Measurements from ENCODE around the gene CUBN. TPM values are rescaled to one million over a fixed set of nuclear protein-coding genes. Genes with fewer than 3 reads are reported as not detected.

CUBN gene
- total RNA-seq, 2 donors from 2014 or later, result 1.1 to 2.3 TPM

DNA sequence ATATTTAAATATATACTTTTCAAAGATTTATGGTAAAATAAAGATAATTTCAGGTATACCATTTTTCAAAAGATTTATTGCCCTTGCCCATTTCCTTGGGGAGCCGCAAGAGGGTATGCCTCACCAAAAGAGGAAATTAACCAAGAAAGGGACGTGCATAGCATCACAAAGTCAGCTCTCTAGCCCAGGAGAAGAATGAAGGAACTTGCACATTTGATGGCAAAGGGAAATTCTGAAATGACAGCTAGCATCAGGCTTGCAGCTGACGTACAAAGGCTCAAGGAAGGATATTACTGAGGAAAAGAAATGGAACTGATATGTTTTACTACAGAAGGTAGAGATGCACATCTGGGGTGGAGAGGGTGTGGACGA lies 218.8 kb downstream of the CUBN start:
- intact Hi-C loops (cut with DNase I), result no loop called here
- DNase-seq (ENCODE audit: low spot score), result no peak

DNA sequence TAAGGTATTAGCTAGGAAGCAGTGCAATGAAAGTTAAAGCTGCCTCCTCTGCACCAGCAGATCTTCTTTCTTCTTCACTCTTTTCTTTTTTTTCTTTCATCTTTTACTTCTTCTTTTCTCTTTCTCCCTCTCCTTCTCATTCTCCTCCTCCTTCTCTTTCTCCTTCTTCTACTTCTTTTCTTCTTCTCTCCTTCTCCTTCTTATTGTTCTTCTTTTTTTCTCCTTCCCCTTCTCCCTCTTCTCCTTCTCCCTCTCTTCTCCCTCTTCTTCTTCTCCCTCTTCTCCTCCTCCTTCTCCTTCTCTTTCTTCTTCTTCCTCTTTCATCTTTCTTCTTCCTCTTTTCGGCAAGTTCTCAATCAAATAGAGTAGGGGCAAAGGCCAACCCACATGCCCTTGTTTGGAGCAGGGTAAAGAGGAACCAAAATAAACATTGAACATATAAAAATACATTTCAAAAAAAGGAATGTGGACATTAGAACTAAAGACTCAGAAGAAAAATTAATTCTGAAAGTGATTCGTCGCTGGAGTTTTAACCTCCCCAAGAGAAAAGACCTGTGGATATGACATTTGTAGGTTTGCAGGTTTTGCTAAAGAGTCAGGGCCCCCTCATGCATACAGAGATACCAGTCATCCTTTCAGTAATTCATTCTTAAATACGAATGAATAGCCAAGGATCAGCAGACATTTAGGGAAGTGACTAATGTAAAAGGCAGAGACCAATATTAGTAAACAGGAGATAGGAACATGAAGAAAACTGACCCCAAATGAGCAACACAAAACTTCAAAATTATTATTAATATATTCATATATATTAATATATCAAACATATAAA lies 219.4 kb downstream of the CUBN start:
- intact Hi-C loops (cut with DNase I), result no loop called here
- no peak for DNase-seq (ENCODE audit: low spot score)

DNA sequence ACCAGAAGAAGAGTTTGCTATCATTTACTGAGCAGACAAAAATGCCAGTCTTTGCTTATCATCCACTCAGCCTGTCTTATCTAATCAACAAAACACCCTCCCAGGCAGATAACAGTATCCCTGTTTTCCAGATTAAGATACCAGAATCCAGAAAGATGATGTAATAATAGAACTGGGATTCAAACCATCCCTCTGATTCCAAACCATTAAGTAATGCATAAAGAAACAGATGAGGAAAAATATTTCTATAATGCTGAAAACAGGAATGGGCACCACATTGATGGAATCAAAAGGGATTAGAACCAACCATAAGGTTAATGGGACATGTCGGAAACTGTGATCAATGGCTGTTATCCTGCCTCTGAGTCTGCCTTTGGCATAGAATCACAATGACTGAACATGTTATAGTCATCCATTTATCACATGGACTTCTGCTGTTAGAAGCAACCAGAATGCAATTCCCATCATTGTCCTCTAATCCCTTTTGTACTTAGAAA lies 220.3 kb downstream of the CUBN start:
- no peak for DNase-seq (ENCODE audit: low spot score)
- intact Hi-C loops (cut with DNase I), result no loop called here

DNA sequence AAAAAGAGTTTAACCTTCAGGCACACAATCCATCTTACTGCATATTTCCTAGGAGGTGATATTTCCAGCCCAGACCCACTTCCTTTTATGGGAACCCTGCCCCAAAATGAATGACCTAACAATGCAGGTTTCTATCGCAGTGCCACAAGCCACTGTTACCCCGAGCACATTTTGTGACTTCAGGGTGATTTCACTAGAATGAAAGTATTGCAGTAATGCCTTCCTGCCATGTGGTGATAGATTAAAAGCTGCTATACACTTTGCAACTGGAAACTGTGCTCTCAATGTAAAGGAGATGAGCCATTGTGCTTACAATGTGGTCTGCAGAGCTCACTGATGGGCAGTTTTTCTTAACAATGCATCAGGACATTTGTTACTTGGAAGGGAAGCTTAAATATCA lies 221.9 kb downstream of the CUBN start:
- intact Hi-C loops (cut with DNase I), result no loop called here
- no peak for DNase-seq (ENCODE audit: low spot score)

DNA sequence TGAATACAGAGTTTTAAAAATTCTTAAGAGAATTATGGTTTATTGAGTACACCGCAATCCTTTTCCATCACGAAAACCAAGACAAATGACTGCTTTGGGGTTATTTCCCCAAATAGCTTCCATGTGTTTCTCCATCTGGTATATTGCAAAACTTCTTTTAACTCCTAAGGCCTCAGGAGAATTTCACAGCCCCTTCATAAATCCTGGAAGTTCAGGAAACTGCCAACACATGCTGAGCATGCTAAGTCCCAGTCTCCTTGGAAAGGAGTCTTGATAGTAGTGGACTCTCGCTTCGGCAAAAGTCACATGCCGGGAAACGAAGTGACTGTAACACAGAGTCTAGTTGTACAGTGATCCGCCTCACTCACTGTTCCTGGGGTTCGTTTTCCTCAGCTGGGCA lies 224.3 kb downstream of the CUBN start:
- intact Hi-C loops (cut with DNase I), result no loop called here
- DNase-seq (ENCODE audit: low spot score), result no peak

DNA sequence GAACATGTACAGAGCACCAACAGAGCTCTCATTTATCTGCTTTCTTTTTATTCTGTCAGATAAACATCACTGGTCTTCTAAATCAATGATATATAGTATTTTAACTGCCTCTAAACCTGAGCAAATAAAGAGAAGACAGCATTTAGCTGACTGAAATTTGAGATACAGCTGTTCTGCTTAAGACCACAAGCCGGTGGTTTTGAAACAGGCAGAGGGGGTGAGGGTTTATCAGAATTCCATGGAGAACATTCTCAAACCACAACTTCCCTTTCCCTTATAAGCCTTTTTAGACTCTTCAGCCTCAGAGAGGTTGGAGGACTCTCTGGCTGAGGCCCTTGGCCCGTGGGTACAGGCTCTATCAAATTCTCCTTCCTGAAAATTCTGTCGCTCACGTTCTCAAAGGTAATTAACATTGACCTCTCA lies 225.0 kb downstream of the CUBN start:
- DNase-seq (ENCODE audit: low spot score), result no peak
- intact Hi-C loops (cut with DNase I), result no loop called here

DNA sequence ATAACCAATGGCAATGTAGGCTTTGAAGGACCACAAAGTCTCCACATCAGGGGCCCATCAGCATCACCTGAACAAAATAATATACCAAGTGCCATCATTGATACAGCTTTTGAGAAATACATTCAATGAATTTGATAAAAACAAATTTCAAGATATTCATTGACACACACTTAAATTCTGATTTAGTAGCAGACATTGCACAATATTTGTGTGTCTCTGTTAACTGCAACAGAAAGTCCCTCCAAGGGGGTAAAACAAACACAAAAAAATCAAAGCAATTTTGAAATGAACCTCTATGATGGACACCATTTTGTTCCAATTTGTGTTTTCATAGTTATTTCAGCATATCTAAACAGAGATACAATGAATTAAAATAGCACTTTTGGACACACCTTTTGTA lies 225.6 kb downstream of the CUBN start:
- DNase-seq (ENCODE audit: low spot score), result no peak
- intact Hi-C loops (cut with DNase I), result no loop called here

DNA sequence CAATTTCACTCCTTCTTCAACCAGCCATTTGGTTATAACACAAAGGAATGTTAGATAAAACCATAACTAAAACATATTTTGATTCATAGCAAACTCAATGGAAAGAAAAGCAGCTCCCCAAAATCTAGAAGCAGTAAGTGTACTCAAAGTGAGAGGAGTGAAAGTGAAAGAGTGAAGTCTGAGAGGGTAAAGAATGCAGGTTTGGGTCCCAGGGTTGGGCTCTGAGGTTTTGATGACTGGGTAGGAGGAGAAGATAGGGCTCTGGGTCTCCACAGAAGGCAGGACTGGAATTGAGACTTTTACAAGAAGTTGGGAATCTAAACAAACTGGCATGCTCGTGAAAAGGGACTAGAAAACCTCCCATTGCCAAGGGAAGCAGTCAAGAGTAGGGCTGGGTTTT lies 227.0 kb downstream of the CUBN start:
- intact Hi-C loops (cut with DNase I), result no loop called here
- no peak for DNase-seq (ENCODE audit: low spot score)

DNA sequence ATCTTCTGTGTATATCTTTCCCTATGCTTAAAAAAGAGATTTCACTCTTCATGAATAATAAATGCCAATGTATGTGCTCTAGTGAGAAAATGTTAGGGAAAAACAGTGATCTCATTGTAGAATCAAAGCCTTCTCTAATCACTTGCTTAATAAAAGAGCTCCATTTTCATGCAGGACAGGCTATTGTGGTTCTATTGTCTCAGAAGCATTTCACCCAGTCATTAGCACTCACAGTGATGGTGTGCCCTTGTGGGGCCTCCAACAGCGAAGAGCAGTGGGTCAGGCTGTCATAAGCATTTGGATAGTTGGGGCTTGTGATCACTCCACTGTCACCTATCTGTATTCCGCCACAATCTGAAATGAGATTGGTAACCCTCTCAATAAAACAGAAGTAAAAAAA lies 228.5 kb downstream of the CUBN start:
- intact Hi-C loops (cut with DNase I), result no loop called here
- DNase-seq (ENCODE audit: low spot score), result no peak

DNA sequence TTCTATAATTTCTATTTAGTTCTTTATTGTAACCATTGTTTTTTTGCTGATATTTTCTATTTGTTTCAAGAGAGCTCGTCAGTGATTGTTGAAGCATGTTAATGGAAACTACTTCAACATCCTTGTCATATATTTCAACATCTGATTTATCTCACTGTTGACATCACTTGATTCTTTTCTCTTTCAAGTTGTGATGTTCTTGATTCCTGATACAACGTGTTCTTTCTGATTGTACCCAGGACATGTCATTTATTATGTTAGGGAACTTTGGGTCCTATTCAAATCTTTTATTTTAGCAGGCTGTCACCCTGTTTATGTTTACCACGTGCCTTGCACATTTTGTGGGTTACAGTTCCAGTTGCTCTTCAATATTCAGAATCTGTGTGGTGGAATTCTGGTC lies 232.6 kb downstream of the CUBN start:
- intact Hi-C loops (cut with DNase I), result no loop called here
- DNase-seq (ENCODE audit: low spot score), result no peak

DNA sequence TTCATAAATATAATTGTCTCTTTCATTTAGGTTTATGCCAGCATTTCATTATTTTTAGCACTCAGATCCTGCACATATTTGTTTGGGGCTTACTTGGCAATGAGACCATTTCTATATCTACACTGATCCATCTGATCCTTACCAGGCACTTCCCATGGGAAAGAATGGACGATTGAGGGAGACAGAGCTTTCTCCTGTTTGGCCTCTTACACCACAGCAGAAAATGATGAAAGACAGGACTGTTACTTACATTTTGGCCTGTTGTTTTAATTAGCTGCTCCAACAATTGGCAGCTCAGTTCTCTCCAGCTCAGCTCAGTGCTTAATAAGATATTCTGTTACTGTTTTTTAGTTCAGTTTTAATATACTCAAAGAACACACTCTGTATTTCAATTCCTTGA lies 234.8 kb downstream of the CUBN start:
- intact Hi-C loops (cut with DNase I), result no loop called here
- no peak for DNase-seq (ENCODE audit: low spot score)

DNA sequence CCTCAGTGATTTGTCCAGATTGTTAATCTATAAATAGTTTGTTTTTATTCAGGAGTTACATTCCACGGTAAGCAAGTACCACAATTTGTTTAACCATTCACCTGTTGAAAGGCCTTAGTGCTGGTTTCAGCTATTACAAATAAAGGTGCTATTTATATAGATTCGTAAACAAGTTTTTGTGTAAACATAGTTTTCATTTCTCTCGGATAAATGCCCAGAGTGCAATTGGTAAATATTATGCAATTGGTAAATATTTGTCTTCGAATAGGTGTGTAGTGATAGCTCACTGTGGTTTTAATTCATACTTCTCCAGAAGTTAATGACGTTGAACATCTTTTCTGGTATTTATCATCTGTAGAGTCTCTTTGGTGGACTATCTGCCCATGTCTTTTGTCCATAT lies 235.9 kb downstream of the CUBN start:
- intact Hi-C loops (cut with DNase I), result no loop called here
- DNase-seq (ENCODE audit: low spot score), result no peak

DNA sequence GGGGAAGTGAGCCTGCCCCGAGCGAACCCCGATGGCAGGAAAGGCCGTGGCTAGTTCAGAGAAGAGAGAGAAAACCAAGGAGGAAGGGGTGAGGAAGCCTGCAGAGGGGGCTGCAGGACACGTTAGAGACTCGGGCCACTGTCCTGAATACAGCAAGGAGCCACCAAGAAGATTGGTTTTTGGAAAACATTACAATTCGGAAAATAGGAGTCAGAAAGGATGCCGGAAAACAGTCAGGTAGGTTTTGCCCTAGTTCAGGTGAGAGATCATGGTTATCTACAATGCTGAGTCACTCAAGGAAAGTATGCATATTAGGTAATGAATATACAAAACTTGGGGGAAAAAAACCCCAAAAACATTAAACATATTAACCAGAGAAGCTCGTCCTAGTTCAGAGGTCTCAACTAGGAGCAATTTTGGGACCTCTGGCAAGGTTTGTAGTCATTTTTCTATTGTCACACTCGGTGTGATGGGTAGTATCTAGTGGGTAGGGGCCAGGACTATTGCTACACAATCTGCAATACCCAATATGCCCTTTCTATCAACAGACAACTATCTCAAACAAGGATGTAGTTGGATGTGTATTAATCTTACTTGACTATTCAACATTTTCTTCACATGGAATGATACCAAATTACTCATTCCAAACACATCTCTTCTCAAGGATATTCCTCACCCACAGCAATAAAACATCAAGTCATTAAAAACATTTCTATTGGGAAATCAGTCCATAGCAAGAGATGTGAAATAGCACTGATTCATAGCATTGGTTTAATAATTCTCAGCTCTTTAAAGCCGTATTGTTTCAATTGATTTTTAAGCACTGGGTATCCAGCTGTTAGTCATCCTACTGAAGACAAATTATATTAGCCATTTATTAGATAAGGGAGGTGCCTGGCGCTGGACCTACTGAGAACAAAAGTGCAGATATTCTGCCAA lies 238.0 kb downstream of the CUBN start:
- intact Hi-C loops (cut with DNase I), result no loop called here
- peak; percentile 86 for DNase-seq (ENCODE audit: low spot score)

DNA sequence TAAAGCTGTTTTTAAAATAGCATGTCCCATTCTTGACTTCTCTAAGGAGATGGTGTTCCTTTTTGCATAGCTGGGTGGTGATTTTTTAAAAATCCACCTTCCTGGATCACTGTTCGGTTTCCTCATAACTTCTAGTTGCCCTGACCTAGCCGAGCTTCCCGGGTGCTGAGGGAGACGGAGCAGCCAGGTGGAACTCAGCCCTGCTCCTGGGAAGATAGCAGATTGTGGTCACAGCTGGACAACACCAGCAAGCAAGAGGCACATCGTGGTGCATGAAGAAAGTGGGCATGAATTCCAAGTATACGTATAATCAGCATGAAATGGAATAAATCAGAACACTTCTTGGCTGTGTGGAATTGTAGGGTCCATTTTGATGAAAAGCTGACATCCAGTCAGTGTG lies 238.9 kb downstream of the CUBN start:
- intact Hi-C loops (cut with DNase I), result no loop called here
- DNase-seq (ENCODE audit: low spot score), result no peak

DNA sequence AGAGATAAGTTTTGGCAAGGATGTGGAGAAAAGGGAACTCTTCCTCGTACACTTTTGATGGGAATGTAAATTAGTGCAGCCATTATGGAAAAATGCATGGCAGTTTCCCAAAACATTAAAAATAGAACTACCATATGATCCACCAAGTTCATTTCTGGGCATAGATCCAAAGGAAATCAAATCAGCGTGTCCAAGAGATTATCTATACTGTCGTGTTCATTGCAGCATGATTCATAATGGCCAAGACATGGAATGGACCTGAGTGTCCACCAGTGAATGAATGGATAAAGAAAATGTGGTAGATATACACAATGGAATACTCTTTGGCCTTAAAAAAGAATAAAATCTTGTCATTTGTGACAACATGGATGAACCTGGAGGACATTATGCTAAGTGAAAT lies 242.0 kb downstream of the CUBN start:
- DNase-seq (ENCODE audit: low spot score), result no peak
- intact Hi-C loops (cut with DNase I), result no loop called here

DNA sequence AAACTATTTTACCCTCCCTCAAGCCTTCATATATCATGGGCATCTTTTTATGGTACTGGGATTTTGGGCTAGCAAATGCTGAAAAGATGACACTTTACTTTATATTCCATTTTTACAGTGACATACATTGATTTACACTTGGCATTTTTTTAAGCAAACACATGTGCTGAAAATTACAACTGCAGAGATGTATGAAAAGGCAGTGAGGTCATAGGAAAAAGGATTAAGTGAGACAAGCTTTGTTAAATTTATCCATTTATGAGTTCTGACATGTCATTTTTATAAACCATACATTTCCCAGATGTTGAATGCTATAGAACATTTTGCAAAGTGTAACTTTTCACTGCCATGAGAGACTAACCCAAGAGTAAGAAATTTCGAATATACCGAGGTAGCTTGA lies 243.6 kb downstream of the CUBN start:
- intact Hi-C loops (cut with DNase I), result no loop called here

DNA sequence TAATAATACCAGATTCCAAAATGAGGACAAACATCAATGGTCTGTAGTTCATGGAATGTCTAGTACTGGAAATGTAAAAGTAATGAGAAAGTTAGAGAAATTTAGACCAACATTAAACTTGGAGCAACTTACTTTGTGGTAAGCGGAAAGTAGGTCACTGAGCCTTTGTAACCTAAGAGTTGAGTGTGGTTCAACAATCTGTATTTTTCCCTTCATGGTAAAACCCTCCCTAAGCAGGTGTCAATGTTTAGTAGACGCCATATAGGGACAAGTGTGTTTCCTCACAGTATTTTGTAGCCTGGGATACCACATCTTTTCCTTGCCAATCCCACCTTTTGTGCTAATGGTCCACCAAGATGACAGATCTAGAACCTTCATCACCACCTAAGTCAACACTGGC lies 245.1 kb downstream of the CUBN start:
- DNase-seq (ENCODE audit: low spot score), result no peak
- intact Hi-C loops (cut with DNase I), result no loop called here

More for the DNA sequence above, 243.6 kb downstream of the CUBN start:
- no peak for DNase-seq (ENCODE audit: low spot score)

DNA sequence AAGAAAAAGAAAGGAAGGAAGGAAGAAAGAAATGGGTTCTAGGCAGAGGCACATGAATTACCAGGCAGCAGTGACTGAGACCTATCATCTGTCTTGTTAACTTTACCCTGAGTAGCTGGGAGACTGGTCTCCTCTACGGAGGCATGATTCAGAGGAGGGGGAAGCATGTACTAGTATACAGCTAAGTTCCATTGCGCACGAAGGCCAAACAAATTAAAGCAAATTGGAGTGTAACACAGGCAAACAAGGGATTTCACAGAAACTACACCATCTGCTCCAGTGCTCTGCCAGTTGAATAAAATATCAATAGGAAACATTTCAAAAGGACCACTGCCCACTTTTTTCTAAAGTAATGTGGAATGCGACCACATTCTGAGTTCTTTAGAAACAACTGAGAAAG lies 246.5 kb downstream of the CUBN start:
- intact Hi-C loops (cut with DNase I), result no loop called here
- no peak for DNase-seq (ENCODE audit: low spot score)

DNA sequence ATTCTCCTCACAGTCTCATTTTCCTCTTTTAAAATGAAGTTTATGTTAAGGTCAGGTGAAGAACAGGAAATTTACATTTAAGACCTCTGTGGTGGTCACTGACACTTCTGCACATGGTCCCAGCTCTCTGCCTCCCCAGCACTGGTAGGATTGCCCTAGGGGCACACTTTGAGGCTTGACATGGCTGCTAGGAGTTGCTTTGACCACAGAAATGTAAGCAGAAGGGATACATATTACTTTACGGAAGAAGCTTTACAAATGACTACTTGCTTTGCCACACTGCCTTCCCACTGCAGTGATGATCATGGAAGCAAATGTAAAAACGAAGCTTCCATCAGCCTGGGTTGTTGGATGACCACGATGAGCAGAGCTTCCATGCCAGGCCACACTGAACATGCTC lies 259.3 kb downstream of the CUBN start:
- DNase-seq (ENCODE audit: low spot score), result no peak
- intact Hi-C loops (cut with DNase I), result no loop called here

DNA sequence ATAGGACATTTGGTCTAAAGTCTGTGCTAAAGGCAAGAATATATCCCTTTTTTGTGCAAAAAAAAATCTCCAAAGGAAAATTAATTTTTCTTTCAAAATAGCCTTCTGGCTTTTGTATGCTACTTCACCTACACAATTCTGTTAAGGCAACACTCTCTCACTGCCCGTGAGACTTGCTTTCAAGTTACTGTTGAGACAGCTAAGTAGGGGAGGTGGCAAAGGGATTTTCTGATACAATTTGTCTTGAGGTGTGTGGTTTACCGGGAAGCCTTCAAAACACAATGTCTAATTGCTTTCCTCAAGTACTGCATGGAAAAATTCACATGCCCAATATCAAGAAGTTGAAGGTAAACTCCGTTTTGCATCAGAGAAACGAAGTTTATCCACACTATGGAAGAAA lies 261.6 kb downstream of the CUBN start:
- no peak for DNase-seq (ENCODE audit: low spot score)

DNA sequence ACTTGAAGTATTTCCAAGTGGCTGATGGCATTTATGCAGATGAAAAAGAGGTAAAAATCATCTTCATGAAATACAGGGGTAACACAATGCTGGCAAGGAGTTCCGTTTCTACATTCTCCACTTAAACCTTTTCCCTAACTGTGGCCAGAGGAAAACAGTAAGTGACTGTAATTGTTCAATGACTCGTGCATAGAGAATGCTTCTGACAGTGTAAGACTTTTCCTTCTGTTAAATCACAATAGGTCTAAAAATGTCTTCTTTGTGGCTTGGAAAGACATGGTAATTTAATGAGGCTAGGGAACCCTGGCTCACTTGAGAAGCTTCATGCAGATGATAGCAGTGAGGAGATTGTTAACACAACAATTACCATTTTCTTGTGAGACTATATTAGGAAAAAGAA lies 262.1 kb downstream of the CUBN start:
- no peak for DNase-seq (ENCODE audit: low spot score)
- intact Hi-C loops (cut with DNase I), result no loop called here

More for the DNA sequence above, 261.6 kb downstream of the CUBN start:
- intact Hi-C loops (cut with DNase I), result no loop called here
